ENCODE data around the gene XYLT1. TPM values are rescaled to one million over a fixed set of nuclear protein-coding genes. Genes with fewer than 3 reads are reported as not detected.

Gene XYLT1
- total and polyA plus RNA-seq, 10 of the 15 experiments (the other 5 are each of a cell fraction or from before 2014, with no cell fraction given) = 0.88 to 14.8 (median 5.8) TPM

GRCh38 chr16:17396762-17397498, 73.8 kb downstream of the XYLT1 start:
- ChIA-PET POLR2A (interaction anchor here (0.6 to 0.7 kb wide), 2 partner anchors 13 to 96 kb away, joined by 3 to 5 read pairs; no protein-coding TSS in a partner anchor), SMC1A (ENCODE audit: uncharacterized antibody, unreplicated experiment) (interaction anchor here (1.0 to 3.2 kb wide), 3 partner anchors 12 to 18 kb away, joined by 4 to 9 read pairs (median 6); no protein-coding TSS in a partner anchor), CTCF (interaction anchor here (1.4 kb wide), 1 partner anchor 181 kb away, joined by 6 read pairs; no protein-coding TSS in a partner anchor), RAD21 (ENCODE audit: unreplicated experiment) (interaction anchor here (0.8 kb wide), 1 partner anchor 9 kb away, joined by 3 read pairs; no protein-coding TSS in a partner anchor)
- Histone ChIP-seq H4K20me1 (ENCODE audit: control insufficient read depth, insufficient read depth) (no peaks in the 10 kb centered on the region), H3K9me3 (replicated peaks; ENCODE audit: control insufficient read depth, insufficient read depth, low read length) (no peaks in the 10 kb centered on the region), H3K27ac (ENCODE audit: control insufficient read depth, insufficient read depth) (no peak overlapping the region), H3K27me3 (replicated peaks in 1 of 2; ENCODE audit: control insufficient read depth in 2 of 2, insufficient read depth in 2 of 2, low read length in 1 of 2) (no peaks in the 10 kb centered on the region), H3K4me2 (ENCODE audit: control insufficient read depth, insufficient read depth) (no peak overlapping the region), H3K4me1 (ENCODE audit: control insufficient read depth, insufficient read depth, low read length) (no peaks in the 10 kb centered on the region), H2AFZ (ENCODE audit: control insufficient read depth, low read depth, low read length) (no peak overlapping the region), H3K36me3 (ENCODE audit: control insufficient read depth in 2 of 2, insufficient read depth in 2 of 2, low read length in 1 of 2) (no peaks in the 10 kb centered on the region), H3K4me3 (no peak overlapping the region), H3K79me2 (ENCODE audit: control insufficient read depth, insufficient read depth, low read length) (no peaks in the 10 kb centered on the region), H3K9ac (ENCODE audit: control insufficient read depth, insufficient read depth, low read length) (no peak overlapping the region)
- BruUV-seq (replicated peaks) = no TSS peak
- ATAC-seq (no peak), FAIRE-seq (no peak), DNase-seq (ENCODE audit: low read depth, low spot score) (no peak)
- intact Hi-C loops (cut with micrococcal nuclease; ENCODE audit: unreplicated experiment) (no loop called here), in situ Hi-C loops (cut with MboI) (no loop called here)
- 56% methylated on average over 14 of the region's 14 CpGs for WGBS (ENCODE audit: insufficient coverage, insufficient replicate concordance, low lambda C conversion rate, missing lambda C conversion rate)
- no peak for TF ChIP-seq HDAC6 (IDR thresholded peaks at IDR 0.05; ENCODE audit: unreplicated experiment)
- TF ChIP-seq IRF5 (IDR thresholded peaks at IDR 0.05; ENCODE audit: borderline replicate concordance) = no peak
- no peak for TF ChIP-seq STAT3 (IDR thresholded peaks at IDR 0.05; ENCODE audit: low read depth, low read length)
- TF ChIP-seq CHD1 (IDR thresholded peaks at IDR 0.05; ENCODE audit: low read depth, low read length) = no peak
- TF ChIP-seq SPI1 (IDR thresholded peaks at IDR 0.05; ENCODE audit: borderline replicate concordance, insufficient read depth, low read depth, low read length) = no peak
- no peak for TF ChIP-seq PAX8 (IDR thresholded peaks at IDR 0.05)
- no peak for TF ChIP-seq ASH2L (IDR thresholded peaks at IDR 0.05; ENCODE audit: borderline replicate concordance, low read depth)
- no peak for TF ChIP-seq SP1 (IDR thresholded peaks at IDR 0.05; ENCODE audit: low read depth, low read length)
- TF ChIP-seq CEBPZ (IDR thresholded peaks at IDR 0.05; ENCODE audit: low read depth, low read length) = no peak
- TF ChIP-seq BCL3 (IDR thresholded peaks at IDR 0.05; ENCODE audit: borderline replicate concordance, insufficient read depth, low read depth, low read length, poor library complexity, severe bottlenecking) = no peak
- no peak for TF ChIP-seq HSF1 (IDR thresholded peaks at IDR 0.05; ENCODE audit: low read depth, low read length)
- TF ChIP-seq CHD2 (IDR thresholded peaks at IDR 0.05; ENCODE audit: borderline replicate concordance, low read depth, low read length) = no peak
- no peak for TF ChIP-seq ATF3 (IDR thresholded peaks at IDR 0.05; ENCODE audit: borderline replicate concordance, extremely low read depth, low read depth, low read length)
- no peak for TF ChIP-seq RCOR1 (conservative IDR thresholded peaks at IDR 0.05; ENCODE audit: low read depth, low read length)
- no peak for TF ChIP-seq NR2C1 (IDR thresholded peaks at IDR 0.05)

All from GM12878 (cell line).